Prostate gland (tissue), 2 donors: ENCODE results near the gene CELF4.

Experiments used
- CTCF ChIP-seq, 4 experiments: fragments of 200-600 bp in 2 of 4; fragments of 450-650 bp in 2 of 4; sonication (generic) in 2 of 4; IDR thresholded peaks; 1 replicate in 3 of 4; 2 replicates in 1 of 4; pipeline ENCODE4 v1.5.1; 2016 to 2019; ENCODE audit warnings: antibody characterized with exemption in 4 of 4, mild to moderate bottlenecking in 2 of 4, moderate library complexity in 2 of 4
- POLR2A ChIP-seq: fragments of 450-650 bp; IDR thresholded peaks from one replicate; pipeline ENCODE4 v1.6.1; 2016; ENCODE audit warnings: antibody characterized with exemption, mild to moderate bottlenecking

GRCh38 chr18:37582261-37582660 is 16.7 kb upstream of the CELF4 start:
- TF ChIP-seq CTCF (IDR thresholded peaks at IDR 0.05), result no peak
- TF ChIP-seq POLR2A, result no peak
